Measurements from ENCODE around the gene SRD5A3.

DNA sequence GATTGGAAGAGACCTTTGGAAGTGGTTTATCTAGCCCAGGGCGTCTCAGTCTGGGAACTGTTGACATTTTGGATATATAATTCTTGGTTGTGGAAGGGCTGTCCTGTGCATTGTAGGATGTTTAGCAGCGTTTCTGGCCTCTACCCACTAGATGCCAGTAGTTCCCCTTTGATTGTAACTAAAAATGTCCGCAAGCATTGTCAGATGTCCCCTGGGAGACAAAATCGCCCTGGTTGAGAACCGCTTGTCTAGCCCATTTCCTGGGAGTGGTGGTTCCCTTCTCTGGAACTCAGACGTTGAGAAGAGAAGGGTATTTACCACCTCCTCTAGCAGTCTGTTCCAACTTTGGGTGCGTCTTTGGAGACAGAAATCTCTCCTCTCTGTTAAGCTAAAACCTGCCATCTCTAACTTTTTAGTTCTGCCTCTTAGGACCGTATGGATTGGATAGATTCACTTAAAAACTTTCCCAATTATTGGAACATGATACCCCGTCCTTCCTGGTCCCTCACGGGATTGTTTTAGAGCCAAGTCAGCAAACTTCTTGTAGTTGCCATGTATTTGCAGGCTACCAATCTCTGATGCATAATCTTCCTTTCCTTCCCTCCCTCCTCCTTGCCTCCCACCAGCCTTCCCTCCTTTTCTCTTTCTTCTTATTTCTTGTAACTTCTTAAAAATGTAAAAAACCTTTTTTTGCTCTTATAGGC lies 63.6 kb downstream of the SRD5A3 start:
- TF ChIP-seq, protein P1, sequence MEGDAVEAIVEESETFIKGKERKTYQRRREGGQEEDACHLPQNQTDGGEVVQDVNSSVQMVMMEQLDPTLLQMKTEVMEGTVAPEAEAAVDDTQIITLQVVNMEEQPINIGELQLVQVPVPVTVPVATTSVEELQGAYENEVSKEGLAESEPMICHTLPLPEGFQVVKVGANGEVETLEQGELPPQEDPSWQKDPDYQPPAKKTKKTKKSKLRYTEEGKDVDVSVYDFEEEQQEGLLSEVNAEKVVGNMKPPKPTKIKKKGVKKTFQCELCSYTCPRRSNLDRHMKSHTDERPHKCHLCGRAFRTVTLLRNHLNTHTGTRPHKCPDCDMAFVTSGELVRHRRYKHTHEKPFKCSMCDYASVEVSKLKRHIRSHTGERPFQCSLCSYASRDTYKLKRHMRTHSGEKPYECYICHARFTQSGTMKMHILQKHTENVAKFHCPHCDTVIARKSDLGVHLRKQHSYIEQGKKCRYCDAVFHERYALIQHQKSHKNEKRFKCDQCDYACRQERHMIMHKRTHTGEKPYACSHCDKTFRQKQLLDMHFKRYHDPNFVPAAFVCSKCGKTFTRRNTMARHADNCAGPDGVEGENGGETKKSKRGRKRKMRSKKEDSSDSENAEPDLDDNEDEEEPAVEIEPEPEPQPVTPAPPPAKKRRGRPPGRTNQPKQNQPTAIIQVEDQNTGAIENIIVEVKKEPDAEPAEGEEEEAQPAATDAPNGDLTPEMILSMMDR (IDR thresholded peaks at IDR 0.05; ENCODE audit: low read depth, low read length, poor library complexity, severe bottlenecking), result no peak
- no peak for TF ChIP-seq EZH2phosphoT487 (IDR thresholded peaks at IDR 0.05; ENCODE audit: borderline replicate concordance, low read length)

Measured in DOHH2 (cell line).